K562 (cell line): ENCODE measurements around the gene UGT2A1. TPM values are rescaled to one million over a fixed set of nuclear protein-coding genes. Genes with fewer than 3 reads are reported as not detected.

ENCODE experiments used
- ATAC-seq: fragments of 200-7000 bp; cut with Tn5 transposase; 3 replicates; pipeline ENCODE4 v1.9.1; 2020; ENCODE audit warnings: moderate library complexity
- BruUV-seq: library from RNA; stranded (reverse); fragments of 400-500 nt; replicated peaks from 2 replicates; lab custom pipeline; 2021; lab: Mats Ljungman, UMichigan
- CTCF ChIA-PET: fragments of 300-600 bp; formaldehyde crosslinking; extraction: SDS; loops from one replicate; lab custom pipeline; 2021; ENCODE audit warnings: low intra/inter-chr PET ratio; lab: Yijun Ruan, JAX
- POLR2A ChIA-PET: fragments of 300-600, 350-650 bp; sonication (Branson Sonifier 250); formaldehyde crosslinking; extraction: SDS; loops from one replicate; lab custom pipeline; 2021; ENCODE audit warnings: antibody characterized with exemption, inconsistent platforms; lab: Yijun Ruan, JAX
- DNase-seq, 4 experiments: peaks; one replicate each; pipeline versions ENCODE4 v3.0.0 to v3.0.0-alpha.2; 2011 to 2018; ENCODE audit warnings: low spot score in 3 of 4, mixed read lengths in 3 of 4; ENCODE audit errors: extremely low read depth in 1 of 4
- FAIRE-seq: peaks from 2 replicates; lab custom pipeline; 2011; peaks lifted over from hg19 to GRCh38; lab: Jason Lieb, UNC
- H2AFZ ChIP-seq: 2 replicates; pipeline ENCODE4 v1.6.0; 2011; ENCODE audit warnings: low read depth, low read length, control low read depth, inconsistent platforms
- H3K27ac ChIP-seq: fragments of 200-600 bp; 3 replicates; pipeline ENCODE4 v1.8.0; 2011; ENCODE audit warnings: low read depth, mild to moderate bottlenecking, control low read depth, inconsistent platforms, low read length, moderate library complexity, mixed read lengths; ENCODE audit errors: extremely low read depth
- H3K27me3 ChIP-seq, 2 experiments: fragments of 300-600 bp in 1 of 2; 2 replicates in 1 of 2; 3 replicates in 1 of 2; pipeline versions ENCODE4 v1.6.0 to v1.8.0; 2011; ENCODE audit warnings: inconsistent platforms in 2 of 2, low read length in 2 of 2, mild to moderate bottlenecking in 1 of 2, mixed read lengths in 1 of 2, moderate library complexity in 1 of 2; ENCODE audit not compliant: control insufficient read depth in 2 of 2, insufficient read depth in 2 of 2
- H3K36me3 ChIP-seq: fragments of 300-600 bp; 3 replicates; pipeline ENCODE4 v1.8.0; 2011; ENCODE audit warnings: mild to moderate bottlenecking, low read length, inconsistent platforms; ENCODE audit not compliant: control insufficient read depth, insufficient read depth
- H3K4me1 ChIP-seq, 2 experiments: fragments of 200-600 bp in 1 of 2; replicated peaks in 1 of 2; 2 replicates in 1 of 2; 3 replicates in 1 of 2; pipeline versions ENCODE4 v1.5.1 to v1.8.0; 2011; ENCODE audit warnings: inconsistent platforms in 2 of 2, low read length in 2 of 2, mild to moderate bottlenecking in 1 of 2, mixed read lengths in 1 of 2, moderate library complexity in 1 of 2; ENCODE audit not compliant: control insufficient read depth in 2 of 2, insufficient read depth in 2 of 2
- H3K4me2 ChIP-seq: 2 replicates; pipeline ENCODE4 v1.6.1; 2011; ENCODE audit warnings: low read length, control low read depth, inconsistent platforms, mixed read lengths; ENCODE audit not compliant: insufficient read depth
- H3K4me3 ChIP-seq: fragments of 200-600 bp; sonication (generic), shearing (Covaris generic); 2 replicates; pipeline ENCODE4 v1.5.1; 2016; ENCODE audit warnings: control low read depth, inconsistent platforms
- H3K79me2 ChIP-seq: fragments of 200-600 bp; 3 replicates; pipeline ENCODE4 v1.8.0; 2011; ENCODE audit warnings: low read length, inconsistent platforms; ENCODE audit not compliant: control insufficient read depth, insufficient read depth
- H3K9ac ChIP-seq, 2 experiments: 2 replicates each; pipeline versions ENCODE4 v1.6.0 to v1.6.1; 2011; ENCODE audit warnings: low read depth in 2 of 2, low read length in 2 of 2, control low read depth in 1 of 2, inconsistent platforms in 1 of 2, mild to moderate bottlenecking in 1 of 2, mixed read lengths in 1 of 2; ENCODE audit not compliant: insufficient read depth in 1 of 2
- H3K9me1 ChIP-seq: one replicate; pipeline ENCODE4 v1.6.0; 2011; ENCODE audit warnings: inconsistent platforms, mild to moderate bottlenecking, low read length, moderate library complexity; ENCODE audit not compliant: control insufficient read depth, insufficient read depth
- H3K9me3 ChIP-seq: replicated peaks from 2 replicates; pipeline ENCODE4 v1.5.1; 2011; ENCODE audit warnings: low read depth, low read length, inconsistent platforms; ENCODE audit not compliant: control insufficient read depth, insufficient read depth
- H4K20me1 ChIP-seq: replicated peaks from 2 replicates; pipeline ENCODE4 v1.6.1; 2011; ENCODE audit warnings: low read length, inconsistent platforms, mixed read lengths; ENCODE audit not compliant: control insufficient read depth, insufficient read depth
- BRD4 ChIP-seq: fragments of 200-600 bp; sonication (generic); IDR thresholded peaks from 2 replicates; pipeline ENCODE4 v1.6.1; 2017; ENCODE audit warnings: inconsistent platforms
- CHCHD3 ChIP-seq: fragments of 250-450 bp; sonication (Bioruptor Pico); IDR thresholded peaks from 2 replicates; pipeline ENCODE4 v2.1.2; 2022; ENCODE audit warnings: mild to moderate bottlenecking
- EGR1 ChIP-seq: fragments of 450-650 bp; conservative IDR thresholded peaks from 2 replicates; pipeline ENCODE4 v1.6.1; 2017; ENCODE audit warnings: mild to moderate bottlenecking
- HDGF ChIP-seq: fragments of 450-650 bp; IDR thresholded peaks from 2 replicates; pipeline ENCODE4 v1.6.1; 2016
- ILF3 ChIP-seq: fragments of 450-650 bp; IDR thresholded peaks from 2 replicates; pipeline ENCODE4 v1.6.1; 2018; ENCODE audit warnings: antibody characterized with exemption, mild to moderate bottlenecking, moderate library complexity, borderline replicate concordance
- JUND ChIP-seq, 2 experiments: IDR thresholded peaks; 2 replicates in 1 of 2; 3 replicates in 1 of 2; pipeline ENCODE4 v1.6.1; 2011; ENCODE audit warnings: borderline replicate concordance in 2 of 2, low read depth in 2 of 2, low read length in 2 of 2, improper control_type of control experiment in 1 of 2, missing biosample characterization in 1 of 2, missing genetic modification characterization in 1 of 2, missing genetic modification reagents in 1 of 2
- PHF20 ChIP-seq: fragments of 450-650 bp; IDR thresholded peaks from 2 replicates; pipeline ENCODE4 v1.6.1; 2018; ENCODE audit not compliant: partially characterized antibody
- ZBED1 ChIP-seq: IDR thresholded peaks from 2 replicates; pipeline ENCODE4 v1.6.1; 2014
- ZKSCAN3 ChIP-seq: fragments of 250-450 bp; sonication (Bioruptor Pico); IDR thresholded peaks from 2 replicates; pipeline ENCODE4 v1.4.0; 2020
- ZNF354B ChIP-seq: fragments of 250-450 bp; sonication (Bioruptor Pico); IDR thresholded peaks from 2 replicates; pipeline ENCODE4 v1.4.0; 2020
- ZNF77 ChIP-seq: fragments of 250-450 bp; sonication (Bioruptor Pico); IDR thresholded peaks from 2 replicates; pipeline ENCODE4 v1.5.0; 2020
- WGBS: fragments of 100-300 bp; shearing (Covaris generic); methylation state at CpG from one replicate; pipeline ENCODE4 v1.1.6; 2016; ENCODE audit warnings: low coverage, mixed read lengths; ENCODE audit not compliant: insufficient coverage; ENCODE audit errors: missing lambda C conversion rate; 5-methylcytosine and 5-hydroxymethylcytosine counted together
- in situ Hi-C: fragments of 300-500 bp; cut with MboI; formaldehyde crosslinking; loops from 4 replicates; pipeline ENCODE4 v1.15.0; 2018; ENCODE audit warnings: inconsistent platforms, mixed read lengths
- intact Hi-C: fragments of 100-400 bp; cut with micrococcal nuclease; formaldehyde crosslinking; loops from 2 replicates; pipeline ENCODE4 v1.14.2; 2022
- polyA plus RNA-seq, 8 experiments: library from polyadenylated mRNA; depleted of rRNA in 4 of 8; stranded (reverse) in 5 of 8; unstranded in 3 of 8; fragments of >200 nt; fragmentation: Nextera tagmentation in 2 of 8; fragmentation: Illumina TruSeq in 1 of 8; extraction: Ambion mirVana in 2 of 8; extraction: Trizol in 1 of 8; gene quantifications; 2 replicates each; pipeline versions ENCODE4 v1.2.1 to v1.2.3, GENCODE V29; 2011 to 2014; ENCODE audit warnings: inconsistent platforms in 1 of 8, missing spikeins in 1 of 8
- total RNA-seq, 7 experiments: library from RNA; depleted of rRNA in 6 of 7; stranded (reverse); fragments of >200 nt in 6 of 7; fragmentation: Illumina TruSeq in 2 of 7; extraction: Trizol in 2 of 7; gene quantifications; 2 replicates each; pipeline versions ENCODE4 v1.2.1 to v1.2.3, GENCODE V29; 2011 to 2021; ENCODE audit warnings: low replicate concordance in 1 of 7
- TF ChIP-seq, protein P1 (sequence below): fragments of 450-650 bp; formaldehyde crosslinking; IDR thresholded peaks from 2 replicates; pipeline ENCODE4 v1.4.0; 2020; ENCODE audit warnings: mild to moderate bottlenecking, mixed read lengths
- TF ChIP-seq, protein P2 (sequence below), 2 experiments: fragments of 450-650 bp; formaldehyde crosslinking in 1 of 2; IDR thresholded peaks; 2 replicates each; pipeline versions ENCODE4 v1.4.0 to v1.6.1; 2014 to 2020; ENCODE audit warnings: mild to moderate bottlenecking in 2 of 2, borderline replicate concordance in 1 of 2, low read depth in 1 of 2

UGT2A1 gene
- total and polyA plus RNA-seq, 9 of the 15 experiments (the other 6 are each of a cell fraction or from before 2014, with no cell fraction given): 0.03 TPM; not detected in 8

GRCh38 chr4:69568787-69569186, 84.3 kb downstream of the UGT2A1 start (continued):
- TF ChIP-seq JUND (IDR thresholded peaks at IDR 0.05; ENCODE audit: borderline replicate concordance, low read depth, low read length) (no peak), JUND (tag; IDR thresholded peaks at IDR 0.05; ENCODE audit: borderline replicate concordance, low read depth, low read length) (no peak), PHF20 (no peak), ZNF77 (CRISPR knock-in tag) (no peak), BRD4 (no peak)

GRCh38 chr4:69563424-69563823, 89.6 kb downstream of the UGT2A1 start:
- H3K36me3 ChIP-seq: no peaks in the 10 kb centered on the region
- H3K4me1 ChIP-seq: no peaks in the 10 kb centered on the region
- no peaks in the 10 kb centered on the region for H3K27me3 ChIP-seq
- no peak overlapping the region for H3K4me2 ChIP-seq
- H2AFZ ChIP-seq: no peak overlapping the region
- no peaks in the 10 kb centered on the region for H3K79me2 ChIP-seq
- no peak for FAIRE-seq
- no peak overlapping the region for H3K27ac ChIP-seq
- no peak for DNase-seq
- no peak for ATAC-seq
- H3K9me1 ChIP-seq: no peaks in the 10 kb centered on the region
- intact Hi-C loops (no loop called here), in situ Hi-C loops (no loop called here)
- H3K4me3 ChIP-seq: no peak overlapping the region
- BruUV-seq: no TSS peak
- ChIA-PET POLR2A (no interaction called here), CTCF (no interaction called here)
- H4K20me1 ChIP-seq: no peaks in the 10 kb centered on the region
- WGBS: 0% methylated on average over 2 of the region's 2 CpGs
- H3K9me3 ChIP-seq: no peaks in the 10 kb centered on the region
- H3K9ac ChIP-seq: no peak overlapping the region
- TF ChIP-seq ZNF354B (no peak), ILF3 (no peak), EGR1 (no peak), ZBED1 (no peak), HDGF (no peak), ZKSCAN3 (CRISPR knock-in tag) (no peak), CHCHD3 (CRISPR knock-in tag) (no peak)
- TF ChIP-seq, protein P1, sequence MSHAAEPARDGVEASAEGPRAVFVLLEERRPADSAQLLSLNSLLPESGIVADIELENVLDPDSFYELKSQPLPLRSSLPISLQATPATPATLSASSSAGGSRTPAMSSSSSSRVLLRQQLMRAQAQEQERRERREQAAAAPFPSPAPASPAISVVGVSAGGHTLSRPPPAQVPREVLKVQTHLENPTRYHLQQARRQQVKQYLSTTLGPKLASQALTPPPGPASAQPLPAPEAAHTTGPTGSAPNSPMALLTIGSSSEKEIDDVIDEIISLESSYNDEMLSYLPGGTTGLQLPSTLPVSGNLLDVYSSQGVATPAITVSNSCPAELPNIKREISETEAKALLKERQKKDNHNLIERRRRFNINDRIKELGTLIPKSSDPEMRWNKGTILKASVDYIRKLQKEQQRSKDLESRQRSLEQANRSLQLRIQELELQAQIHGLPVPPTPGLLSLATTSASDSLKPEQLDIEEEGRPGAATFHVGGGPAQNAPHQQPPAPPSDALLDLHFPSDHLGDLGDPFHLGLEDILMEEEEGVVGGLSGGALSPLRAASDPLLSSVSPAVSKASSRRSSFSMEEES (CRISPR knock-in tag): no peak
- TF ChIP-seq, protein P2, sequence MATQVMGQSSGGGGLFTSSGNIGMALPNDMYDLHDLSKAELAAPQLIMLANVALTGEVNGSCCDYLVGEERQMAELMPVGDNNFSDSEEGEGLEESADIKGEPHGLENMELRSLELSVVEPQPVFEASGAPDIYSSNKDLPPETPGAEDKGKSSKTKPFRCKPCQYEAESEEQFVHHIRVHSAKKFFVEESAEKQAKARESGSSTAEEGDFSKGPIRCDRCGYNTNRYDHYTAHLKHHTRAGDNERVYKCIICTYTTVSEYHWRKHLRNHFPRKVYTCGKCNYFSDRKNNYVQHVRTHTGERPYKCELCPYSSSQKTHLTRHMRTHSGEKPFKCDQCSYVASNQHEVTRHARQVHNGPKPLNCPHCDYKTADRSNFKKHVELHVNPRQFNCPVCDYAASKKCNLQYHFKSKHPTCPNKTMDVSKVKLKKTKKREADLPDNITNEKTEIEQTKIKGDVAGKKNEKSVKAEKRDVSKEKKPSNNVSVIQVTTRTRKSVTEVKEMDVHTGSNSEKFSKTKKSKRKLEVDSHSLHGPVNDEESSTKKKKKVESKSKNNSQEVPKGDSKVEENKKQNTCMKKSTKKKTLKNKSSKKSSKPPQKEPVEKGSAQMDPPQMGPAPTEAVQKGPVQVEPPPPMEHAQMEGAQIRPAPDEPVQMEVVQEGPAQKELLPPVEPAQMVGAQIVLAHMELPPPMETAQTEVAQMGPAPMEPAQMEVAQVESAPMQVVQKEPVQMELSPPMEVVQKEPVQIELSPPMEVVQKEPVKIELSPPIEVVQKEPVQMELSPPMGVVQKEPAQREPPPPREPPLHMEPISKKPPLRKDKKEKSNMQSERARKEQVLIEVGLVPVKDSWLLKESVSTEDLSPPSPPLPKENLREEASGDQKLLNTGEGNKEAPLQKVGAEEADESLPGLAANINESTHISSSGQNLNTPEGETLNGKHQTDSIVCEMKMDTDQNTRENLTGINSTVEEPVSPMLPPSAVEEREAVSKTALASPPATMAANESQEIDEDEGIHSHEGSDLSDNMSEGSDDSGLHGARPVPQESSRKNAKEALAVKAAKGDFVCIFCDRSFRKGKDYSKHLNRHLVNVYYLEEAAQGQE (IDR thresholded peaks at IDR 0.05; ENCODE audit: borderline replicate concordance): no peak
- TF ChIP-seq, protein P2 (CRISPR knock-in tag; IDR thresholded peaks at IDR 0.05; ENCODE audit: low read depth): no peak
